Measurements from ENCODE around the gene ZCCHC17. TPM values are rescaled to one million over a fixed set of nuclear protein-coding genes. Genes with fewer than 3 reads are reported as not detected.

ZCCHC17 gene
- total RNA-seq, 1 donor from 2014 or later: 39.2 TPM

- no peak for DNase-seq (ENCODE audit: low read depth)
- TF ChIP-seq, protein P1, sequence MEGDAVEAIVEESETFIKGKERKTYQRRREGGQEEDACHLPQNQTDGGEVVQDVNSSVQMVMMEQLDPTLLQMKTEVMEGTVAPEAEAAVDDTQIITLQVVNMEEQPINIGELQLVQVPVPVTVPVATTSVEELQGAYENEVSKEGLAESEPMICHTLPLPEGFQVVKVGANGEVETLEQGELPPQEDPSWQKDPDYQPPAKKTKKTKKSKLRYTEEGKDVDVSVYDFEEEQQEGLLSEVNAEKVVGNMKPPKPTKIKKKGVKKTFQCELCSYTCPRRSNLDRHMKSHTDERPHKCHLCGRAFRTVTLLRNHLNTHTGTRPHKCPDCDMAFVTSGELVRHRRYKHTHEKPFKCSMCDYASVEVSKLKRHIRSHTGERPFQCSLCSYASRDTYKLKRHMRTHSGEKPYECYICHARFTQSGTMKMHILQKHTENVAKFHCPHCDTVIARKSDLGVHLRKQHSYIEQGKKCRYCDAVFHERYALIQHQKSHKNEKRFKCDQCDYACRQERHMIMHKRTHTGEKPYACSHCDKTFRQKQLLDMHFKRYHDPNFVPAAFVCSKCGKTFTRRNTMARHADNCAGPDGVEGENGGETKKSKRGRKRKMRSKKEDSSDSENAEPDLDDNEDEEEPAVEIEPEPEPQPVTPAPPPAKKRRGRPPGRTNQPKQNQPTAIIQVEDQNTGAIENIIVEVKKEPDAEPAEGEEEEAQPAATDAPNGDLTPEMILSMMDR (conservative IDR thresholded peaks at IDR 0.05; ENCODE audit: low read depth, low read length): no peak
- no peak overlapping the region for H3K4me3 ChIP-seq (ENCODE audit: low read depth, low read length)
These were observed 29.6 kb downstream of the ZCCHC17 start for GRCh38 chr1:31326461-31326860.

GRCh38 chr1:31327381-31327780 is 30.5 kb downstream of the ZCCHC17 start:
- no peak for DNase-seq (ENCODE audit: low read depth)
- TF ChIP-seq, protein P1 (conservative IDR thresholded peaks at IDR 0.05; ENCODE audit: low read depth, low read length): no peak

GRCh38 chr1:31335007-31335406 is 38.2 kb downstream of the ZCCHC17 start:
- H3K4me3 ChIP-seq (ENCODE audit: low read depth, low read length): no peak overlapping the region
- no peak for DNase-seq (ENCODE audit: low read depth)
- TF ChIP-seq, protein P1 (conservative IDR thresholded peaks at IDR 0.05; ENCODE audit: low read depth, low read length): peak; percentile 76

More at GRCh38 chr1:31327381-31327780, 30.5 kb downstream of the ZCCHC17 start:
- H3K4me3 ChIP-seq (ENCODE audit: low read depth, low read length): no peak overlapping the region

- H3K4me3 ChIP-seq (ENCODE audit: low read depth, low read length): no peak overlapping the region
- no peak for DNase-seq (ENCODE audit: low read depth)
- TF ChIP-seq, protein P1 (conservative IDR thresholded peaks at IDR 0.05; ENCODE audit: low read depth, low read length): no peak
These were observed 40.0 kb downstream of the ZCCHC17 start for GRCh38 chr1:31336687-31337467.

- TF ChIP-seq, protein P1 (conservative IDR thresholded peaks at IDR 0.05; ENCODE audit: low read depth, low read length): no peak
- DNase-seq (ENCODE audit: low read depth): no peak
- H3K4me3 ChIP-seq (ENCODE audit: low read depth, low read length): no peak overlapping the region
These were observed 47.7 kb downstream of the ZCCHC17 start for GRCh38 chr1:31344503-31344902.

DNA sequence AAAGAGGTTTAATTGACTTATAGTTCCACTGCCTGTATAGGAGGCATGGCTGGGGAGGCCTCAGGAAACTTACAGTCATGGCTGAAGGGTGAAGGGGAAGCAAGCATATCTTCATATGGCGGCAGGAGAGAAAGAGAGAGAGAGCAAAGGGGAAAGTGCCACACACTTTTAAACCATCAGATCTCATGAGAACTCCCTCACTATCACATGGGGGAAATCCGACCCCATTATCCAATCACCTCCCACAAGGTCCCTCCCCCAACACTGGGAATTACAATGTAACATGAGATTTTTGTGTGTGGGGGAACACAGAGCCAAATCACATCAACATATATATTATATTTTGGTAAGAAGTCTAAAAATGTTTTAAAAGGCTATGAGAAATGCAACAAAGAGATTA is 48.8 kb downstream of the ZCCHC17 start:
- TF ChIP-seq, protein P1 (conservative IDR thresholded peaks at IDR 0.05; ENCODE audit: low read depth, low read length): no peak
- no peak for DNase-seq (ENCODE audit: low read depth)
- no peak overlapping the region for H3K4me3 ChIP-seq (ENCODE audit: low read depth, low read length)

GRCh38 chr1:31346785-31347184 is 50.0 kb downstream of the ZCCHC17 start:
- DNase-seq (ENCODE audit: low read depth): no peak
- TF ChIP-seq, protein P1 (conservative IDR thresholded peaks at IDR 0.05; ENCODE audit: low read depth, low read length): no peak
- no peak overlapping the region for H3K4me3 ChIP-seq (ENCODE audit: low read depth, low read length)
